HG03135 (cell line): ENCODE measurements around the gene GDA.
"Not testable (repeated sequence)": the region's sequence is repeated elsewhere in the genome, so short reads cannot be mapped to it uniquely, and the experiment has no call there.

Source experiments
- ATAC-seq: cut with Tn5 transposase; IDR thresholded peaks from one replicate; pipeline ENCODE4 v1.9.1; 2021; ENCODE audit warnings: mild to moderate bottlenecking, moderate library complexity; ENCODE audit not compliant: unreplicated experiment

GDA gene

GRCh38 chr9:72274441-72274840, 125.2 kb downstream of the GDA start:
- no peak for ATAC-seq

- ATAC-seq: no peak
Measured at GRCh38 chr9:72274916-72275315, 125.7 kb downstream of the GDA start.

- no peak for ATAC-seq
Measured at GRCh38 chr9:72276429-72276828, 127.2 kb downstream of the GDA start.

- peak; percentile 73 for ATAC-seq
Measured at GRCh38 chr9:72278959-72279358, 129.7 kb downstream of the GDA start.

GRCh38 chr9:72280913-72281500, 131.8 kb downstream of the GDA start:
- ATAC-seq: peak; percentile 72

GRCh38 chr9:72289401-72289800, 140.2 kb downstream of the GDA start:
- no peak for ATAC-seq

- no peak for ATAC-seq
Measured at GRCh38 chr9:72290311-72290710, 141.1 kb downstream of the GDA start.

- ATAC-seq: not testable (repeated sequence)
Measured at GRCh38 chr9:72291576-72291975, 142.3 kb downstream of the GDA start.

- ATAC-seq: no peak
Measured at GRCh38 chr9:72292256-72292682, 143.0 kb downstream of the GDA start.

GRCh38 chr9:72292874-72293607, 143.8 kb downstream of the GDA start:
- ATAC-seq: no peak

- no peak for ATAC-seq
Measured at GRCh38 chr9:72294936-72295335, 145.7 kb downstream of the GDA start.

GRCh38 chr9:72297516-72297915, 148.3 kb downstream of the GDA start:
- ATAC-seq: no peak

- ATAC-seq: no peak
Measured at GRCh38 chr9:72299017-72299603, 149.9 kb downstream of the GDA start.

GRCh38 chr9:72300873-72301272, 151.6 kb downstream of the GDA start:
- no peak for ATAC-seq
